Esophagus squamous epithelium (tissue), 4 donors: ENCODE results near the gene NOXO1.

Source experiments
- POLR2A ChIP-seq, 4 donors: fragments of 450-650 bp; IDR thresholded peaks; one replicate each; pipeline ENCODE4 v1.6.1; 2017; ENCODE audit warnings: antibody characterized with exemption in 4 of 4, mild to moderate bottlenecking in 4 of 4, moderate library complexity in 3 of 4
- TF ChIP-seq, protein P1 (sequence below), 6 experiments: fragments of 450-650 bp in 4 of 6; fragments of 200-600 bp in 2 of 6; sonication (generic) in 2 of 6; IDR thresholded peaks; one replicate each; pipeline ENCODE4 v1.5.1; 2016 to 2019; ENCODE audit warnings: antibody characterized with exemption in 6 of 6, mild to moderate bottlenecking in 4 of 6, moderate library complexity in 4 of 6

DNA sequence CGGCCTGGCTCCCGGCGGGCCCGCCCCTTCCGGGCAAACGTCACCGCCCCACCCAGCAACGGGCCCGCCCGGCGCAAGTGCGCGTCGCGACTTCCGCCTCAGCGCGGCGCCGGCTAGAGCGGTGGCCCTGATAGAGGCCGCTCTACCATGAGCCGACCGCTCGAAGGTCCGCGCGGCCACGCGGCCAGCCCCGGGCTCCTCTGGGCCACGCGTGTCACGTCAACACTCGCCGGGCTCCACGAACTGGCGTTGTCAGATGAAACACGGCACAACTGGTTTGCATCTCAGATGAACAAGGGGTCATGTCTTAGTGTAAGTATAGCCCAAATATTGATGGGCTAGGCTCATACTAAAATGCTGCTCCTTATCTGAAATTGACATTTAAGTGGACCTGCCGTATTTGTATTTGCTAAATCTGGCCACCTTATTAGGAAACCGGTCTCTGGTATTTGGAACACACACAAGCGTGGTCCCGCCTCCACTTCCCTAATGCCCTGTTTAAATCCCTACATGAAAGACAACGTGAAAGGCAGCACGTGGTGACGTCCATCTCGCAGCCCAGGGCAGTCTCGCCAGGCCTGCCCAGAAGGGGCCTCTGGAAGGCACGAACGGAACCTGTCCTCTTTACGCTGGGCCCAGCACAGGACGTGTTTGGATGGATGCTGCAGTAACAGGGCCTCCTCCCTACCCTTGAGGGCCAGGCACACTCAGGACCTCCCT is 28.7 kb upstream of the NOXO1 start, which contains the start of gene ZNF598:
- TF ChIP-seq, protein P1, sequence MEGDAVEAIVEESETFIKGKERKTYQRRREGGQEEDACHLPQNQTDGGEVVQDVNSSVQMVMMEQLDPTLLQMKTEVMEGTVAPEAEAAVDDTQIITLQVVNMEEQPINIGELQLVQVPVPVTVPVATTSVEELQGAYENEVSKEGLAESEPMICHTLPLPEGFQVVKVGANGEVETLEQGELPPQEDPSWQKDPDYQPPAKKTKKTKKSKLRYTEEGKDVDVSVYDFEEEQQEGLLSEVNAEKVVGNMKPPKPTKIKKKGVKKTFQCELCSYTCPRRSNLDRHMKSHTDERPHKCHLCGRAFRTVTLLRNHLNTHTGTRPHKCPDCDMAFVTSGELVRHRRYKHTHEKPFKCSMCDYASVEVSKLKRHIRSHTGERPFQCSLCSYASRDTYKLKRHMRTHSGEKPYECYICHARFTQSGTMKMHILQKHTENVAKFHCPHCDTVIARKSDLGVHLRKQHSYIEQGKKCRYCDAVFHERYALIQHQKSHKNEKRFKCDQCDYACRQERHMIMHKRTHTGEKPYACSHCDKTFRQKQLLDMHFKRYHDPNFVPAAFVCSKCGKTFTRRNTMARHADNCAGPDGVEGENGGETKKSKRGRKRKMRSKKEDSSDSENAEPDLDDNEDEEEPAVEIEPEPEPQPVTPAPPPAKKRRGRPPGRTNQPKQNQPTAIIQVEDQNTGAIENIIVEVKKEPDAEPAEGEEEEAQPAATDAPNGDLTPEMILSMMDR (IDR thresholded peaks at IDR 0.05), result peak in 1 of 6 experiments; percentile 6
- TF ChIP-seq POLR2A (IDR thresholded peaks at IDR 0.05), result peak in 3 of 4 donors; percentile 81 to 97 (median 91)
